ENCODE measurements around the gene POGK. TPM values are rescaled to one million over a fixed set of nuclear protein-coding genes. Genes with fewer than 3 reads are reported as not detected.
"Not testable (repeated sequence)": the region's sequence is repeated elsewhere in the genome, so short reads cannot be mapped to it uniquely, and the experiment has no call there.

Gene POGK
- polyA plus RNA-seq, 4 donors, result 4.5 to 26.4 (median 7.8) TPM

DNA sequence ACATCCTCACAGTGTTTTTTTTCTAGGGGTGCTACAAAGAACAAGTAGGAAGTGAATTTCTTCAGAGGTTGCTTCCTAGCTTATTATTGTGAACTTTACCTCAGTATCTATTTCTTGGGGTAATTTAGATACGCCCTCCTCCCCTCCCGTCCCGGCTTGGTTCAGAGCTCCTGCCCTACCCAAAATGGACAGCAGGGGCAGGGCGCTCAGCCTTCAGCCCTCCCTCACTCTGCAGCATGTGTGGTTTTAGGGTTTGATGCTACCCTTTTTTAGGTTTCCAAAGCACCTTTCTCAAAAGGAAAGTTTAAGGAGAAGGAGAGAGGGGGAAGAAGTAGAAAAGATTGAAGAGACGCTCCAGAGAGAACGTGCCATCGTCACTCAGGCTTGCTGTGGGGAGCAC, 16.9 kb upstream of the POGK start:
- Histone ChIP-seq H3K9me3 (ENCODE audit: control insufficient read depth in 2 of 2, insufficient read depth in 1 of 2, low read depth in 1 of 2, low read length in 1 of 2) (peaks cover 0 to 15% of the 10 kb centered on the region in 2 donors), H3K4me3 (ENCODE audit: low read depth in 1 of 3, low read length in 3 of 3) (no peak overlapping the region), H3K36me3 (ENCODE audit: control insufficient read depth in 3 of 3, insufficient read depth in 2 of 3, low read depth in 1 of 3, low read length in 3 of 3) (no peaks in the 10 kb centered on the region), H3K27me3 (ENCODE audit: control insufficient read depth in 3 of 3, insufficient read depth in 3 of 3, low read length in 3 of 3) (no peaks in the 10 kb centered on the region), H3K4me1 (ENCODE audit: control insufficient read depth in 3 of 3, insufficient read depth in 2 of 3, low read depth in 1 of 3, low read length in 2 of 3) (no peaks in the 10 kb centered on the region), H3K27ac (ENCODE audit: low read depth in 1 of 3, low read length in 2 of 3) (no peak overlapping the region)
- 68 to 80% (median 72%) methylated on average over 7 of the region's 7 CpGs for WGBS, 3 donors
- DNase-seq (no peak), FAIRE-seq (no peak)

GRCh38 chr1:166827426-166827825, 11.8 kb upstream of the POGK start:
- Histone ChIP-seq H3K27me3 (ENCODE audit: control insufficient read depth in 3 of 3, insufficient read depth in 3 of 3, low read length in 3 of 3) (peaks cover 0 to 7% (median 0%) of the 10 kb centered on the region in 3 donors), H3K27ac (ENCODE audit: low read depth in 1 of 3, low read length in 2 of 3) (no peak overlapping the region), H3K36me3 (ENCODE audit: control insufficient read depth in 3 of 3, insufficient read depth in 2 of 3, low read depth in 1 of 3, low read length in 3 of 3) (no peaks in the 10 kb centered on the region), H3K4me3 (ENCODE audit: low read depth in 1 of 3, low read length in 3 of 3) (no peak overlapping the region), H3K9me3 (ENCODE audit: control insufficient read depth in 2 of 2, insufficient read depth in 1 of 2, low read depth in 1 of 2, low read length in 1 of 2) (peaks cover 0 to 18% of the 10 kb centered on the region in 2 donors), H3K4me1 (ENCODE audit: control insufficient read depth in 3 of 3, insufficient read depth in 2 of 3, low read depth in 1 of 3, low read length in 2 of 3) (no peaks in the 10 kb centered on the region)
- no peak for FAIRE-seq
- DNase-seq, result no peak

- WGBS, 3 donors, result 63 to 79% (median 69%) methylated on average over 1 of the region's 1 CpG
- not testable (repeated sequence) for H3K4me1 ChIP-seq (ENCODE audit: control insufficient read depth in 3 of 3, insufficient read depth in 2 of 3, low read depth in 1 of 3, low read length in 2 of 3); H3K4me3 ChIP-seq (ENCODE audit: low read depth in 1 of 3, low read length in 3 of 3); FAIRE-seq; H3K36me3 ChIP-seq (ENCODE audit: control insufficient read depth in 3 of 3, insufficient read depth in 2 of 3, low read depth in 1 of 3, low read length in 3 of 3); H3K27ac ChIP-seq (ENCODE audit: low read depth in 1 of 3, low read length in 2 of 3); DNase-seq; H3K27me3 ChIP-seq (ENCODE audit: control insufficient read depth in 3 of 3, insufficient read depth in 3 of 3, low read length in 3 of 3)
- peaks cover 0 to 18% of the 10 kb centered on the region in 2 donors for H3K9me3 ChIP-seq (ENCODE audit: control insufficient read depth in 2 of 2, insufficient read depth in 1 of 2, low read depth in 1 of 2, low read length in 1 of 2)
Measured at GRCh38 chr1:166829762-166830161, 9.5 kb upstream of the POGK start.

DNA sequence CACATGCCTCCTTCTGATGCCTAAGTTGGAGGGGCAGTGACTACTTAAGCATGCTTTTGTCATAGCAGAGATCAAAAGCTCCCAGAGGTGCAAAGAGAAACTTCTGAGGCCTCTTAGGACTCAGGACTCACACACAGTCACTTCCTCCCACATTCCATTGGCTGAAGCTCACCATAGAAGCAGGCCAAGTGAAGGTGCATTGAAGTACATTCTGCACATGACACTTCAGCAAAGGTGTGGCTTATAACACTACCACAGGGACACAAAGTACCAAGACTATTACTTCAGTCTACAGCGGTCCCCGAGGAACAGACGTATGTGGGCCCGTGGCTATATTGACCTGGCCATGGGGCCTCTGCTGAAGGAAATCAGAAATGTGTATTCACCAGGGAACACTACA, 2.5 kb upstream of the POGK start:
- H3K9me3 ChIP-seq (ENCODE audit: control insufficient read depth in 2 of 2, insufficient read depth in 1 of 2, low read depth in 1 of 2, low read length in 1 of 2), result no peaks in the 10 kb centered on the region
- FAIRE-seq, result no peak
- 96 to 98% (median 97%) methylated on average over 4 of the region's 4 CpGs for WGBS, 3 donors
- H3K4me1 ChIP-seq (ENCODE audit: control insufficient read depth in 3 of 3, insufficient read depth in 2 of 3, low read depth in 1 of 3, low read length in 2 of 3), result peaks cover 0 to 23% (median 4%) of the 10 kb centered on the region in 3 donors
- peak in 1 of 2 donors; percentile 26 for DNase-seq
- H3K36me3 ChIP-seq (ENCODE audit: control insufficient read depth in 3 of 3, insufficient read depth in 2 of 3, low read depth in 1 of 3, low read length in 3 of 3), result peaks cover 0 to 9% (median 0%) of the 10 kb centered on the region in 3 donors
- H3K27ac ChIP-seq (ENCODE audit: low read depth in 1 of 3, low read length in 2 of 3), result no peak overlapping the region
- H3K27me3 ChIP-seq (ENCODE audit: control insufficient read depth in 3 of 3, insufficient read depth in 3 of 3, low read length in 3 of 3), result peaks cover 0 to 3% (median 0%) of the 10 kb centered on the region in 3 donors
- no peak overlapping the region for H3K4me3 ChIP-seq (ENCODE audit: low read depth in 1 of 3, low read length in 3 of 3)

GRCh38 chr1:166839600-166840308, 479 bp downstream of the POGK start:
- Histone ChIP-seq H3K4me3 (ENCODE audit: low read depth in 1 of 3, low read length in 3 of 3) (peak overlapping the region; percentile 63 to 96 (median 66)), H3K9me3 (ENCODE audit: control insufficient read depth in 2 of 2, insufficient read depth in 1 of 2, low read depth in 1 of 2, low read length in 1 of 2) (no peaks in the 10 kb centered on the region), H3K27me3 (ENCODE audit: control insufficient read depth in 3 of 3, insufficient read depth in 3 of 3, low read length in 3 of 3) (no peaks in the 10 kb centered on the region), H3K4me1 (ENCODE audit: control insufficient read depth in 3 of 3, insufficient read depth in 2 of 3, low read depth in 1 of 3, low read length in 2 of 3) (peaks cover 0 to 47% (median 4%) of the 10 kb centered on the region in 3 donors), H3K27ac (ENCODE audit: low read depth in 1 of 3, low read length in 2 of 3) (peak overlapping the region; percentile 43 to 97 (median 92)), H3K36me3 (ENCODE audit: control insufficient read depth in 3 of 3, insufficient read depth in 2 of 3, low read depth in 1 of 3, low read length in 3 of 3) (peaks cover 4 to 36% (median 13%) of the 10 kb centered on the region in 3 donors)
- FAIRE-seq (no peak), DNase-seq (peak; percentile 62 to 79)
- WGBS, 3 donors, result 1% methylated on average over 44 to 82 of the region's 82 CpGs

DNA sequence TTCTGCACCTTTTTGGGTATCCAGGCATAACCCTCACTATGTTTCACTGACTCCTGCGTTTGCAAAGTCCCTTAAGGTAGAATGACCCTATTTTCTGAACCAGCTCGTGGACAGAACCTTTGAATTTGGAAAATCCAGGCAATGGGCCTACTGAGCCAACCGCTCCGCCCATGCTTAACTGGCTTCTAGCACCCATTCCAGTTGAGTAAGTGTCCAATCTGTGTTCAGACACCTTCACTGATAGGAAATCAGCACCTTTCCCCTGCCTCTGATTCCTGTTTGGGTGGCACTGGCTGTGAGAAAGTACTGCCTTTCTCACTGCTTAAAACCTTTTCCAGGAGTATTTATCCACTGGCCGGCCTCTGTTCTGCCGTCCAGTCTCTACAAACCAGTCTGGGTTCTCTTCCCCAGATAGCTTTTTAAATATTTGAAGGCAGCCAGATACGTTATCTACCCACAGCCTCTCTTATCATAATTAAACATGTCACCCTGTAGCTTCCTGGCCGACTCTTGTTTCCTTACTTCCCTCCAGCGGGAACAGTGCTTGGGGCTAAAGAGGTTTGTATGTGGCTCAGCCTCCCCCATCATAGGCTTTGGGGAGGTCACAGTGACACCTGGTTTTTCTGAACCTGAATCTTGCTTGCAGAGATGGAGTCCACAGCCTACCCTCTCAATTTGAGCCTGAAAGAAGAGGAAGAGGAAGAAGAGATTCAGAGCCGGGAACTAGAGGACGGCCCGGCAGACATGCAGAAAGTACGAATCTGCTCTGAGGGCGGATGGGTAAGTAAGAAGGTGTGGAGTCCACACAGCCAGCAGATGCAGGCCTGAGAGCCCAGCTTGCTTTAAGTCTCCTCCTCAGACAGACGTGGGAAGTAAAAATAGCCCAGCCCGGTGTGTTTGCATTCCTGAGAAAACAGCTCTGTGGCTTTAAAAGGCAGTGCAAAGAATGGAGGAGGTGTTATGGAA, 1.3 kb downstream of the POGK start:
- Histone ChIP-seq H3K27ac (ENCODE audit: low read depth in 1 of 3, low read length in 2 of 3) (peak overlapping the region; percentile 24 to 43 (median 30)), H3K4me3 (ENCODE audit: low read depth in 1 of 3, low read length in 3 of 3) (peak overlapping the region; percentile 63 to 96 (median 66)), H3K9me3 (ENCODE audit: control insufficient read depth in 2 of 2, insufficient read depth in 1 of 2, low read depth in 1 of 2, low read length in 1 of 2) (no peaks in the 10 kb centered on the region), H3K36me3 (ENCODE audit: control insufficient read depth in 3 of 3, insufficient read depth in 2 of 3, low read depth in 1 of 3, low read length in 3 of 3) (peaks cover 4 to 44% (median 16%) of the 10 kb centered on the region in 3 donors), H3K4me1 (ENCODE audit: control insufficient read depth in 3 of 3, insufficient read depth in 2 of 3, low read depth in 1 of 3, low read length in 2 of 3) (peaks cover 0 to 50% (median 4%) of the 10 kb centered on the region in 3 donors), H3K27me3 (ENCODE audit: control insufficient read depth in 3 of 3, insufficient read depth in 3 of 3, low read length in 3 of 3) (no peaks in the 10 kb centered on the region)
- peak; percentile 46 to 48 for DNase-seq
- 9 to 40% (median 26%) methylated on average over 16 of the region's 16 CpGs for WGBS, 3 donors
- FAIRE-seq, result no peak

- H3K27me3 ChIP-seq (ENCODE audit: control insufficient read depth in 3 of 3, insufficient read depth in 3 of 3, low read length in 3 of 3), result no peaks in the 10 kb centered on the region
- no peaks in the 10 kb centered on the region for H3K9me3 ChIP-seq (ENCODE audit: control insufficient read depth in 2 of 2, insufficient read depth in 1 of 2, low read depth in 1 of 2, low read length in 1 of 2)
- FAIRE-seq (no peak), DNase-seq (no peak)
- H3K36me3 ChIP-seq (ENCODE audit: control insufficient read depth in 3 of 3, insufficient read depth in 2 of 3, low read depth in 1 of 3, low read length in 3 of 3), result peaks cover 4 to 61% (median 16%) of the 10 kb centered on the region in 3 donors
- no peak overlapping the region for H3K4me3 ChIP-seq (ENCODE audit: low read depth in 1 of 3, low read length in 3 of 3)
- H3K27ac ChIP-seq (ENCODE audit: low read depth in 1 of 3, low read length in 2 of 3), result peak overlapping the region in 1 of 3 donors; percentile 31
- H3K4me1 ChIP-seq (ENCODE audit: control insufficient read depth in 3 of 3, insufficient read depth in 2 of 3, low read depth in 1 of 3, low read length in 2 of 3), result peaks cover 0 to 45% (median 4%) of the 10 kb centered on the region in 3 donors
- 63 to 79% (median 68%) methylated on average over 6 of the region's 6 CpGs for WGBS, 3 donors
Measured at GRCh38 chr1:166843322-166843721, 4.0 kb downstream of the POGK start.

All from small intestine (tissue), 7 donors.